ENCODE data around the gene RTBDN. TPM values are rescaled to one million over a fixed set of nuclear protein-coding genes. Genes with fewer than 3 reads are reported as not detected.

The RTBDN gene
- total and polyA plus RNA-seq, 3 experiments from 2014 or later = not detected

GRCh38 chr19:12838886-12839756 lies 4.7 kb upstream of the RTBDN start:
- Mint-ChIP-seq H3K36me3 (peaks cover 0 to 1% (median 0%) of the 10 kb centered on the region in 3 donors), H3K27me3 (peaks cover 73 to 79% of the 10 kb centered on the region in 2 donors), H3K27ac (peak overlapping the region in 6 of 8 donors; percentile 24 to 85 (median 58)), H3K9me3 (peaks cover 0 to 14% (median 2%) of the 10 kb centered on the region in 5 donors), H3K4me1 (peaks cover 28 to 45% (median 41%) of the 10 kb centered on the region in 3 donors), H3K4me3 (peak overlapping the region; percentile 57 to 87 (median 76))
- ChIA-PET CTCF (no interaction called here), POLR2A (no interaction called here)
- peaks cover 74% of the 10 kb centered on the region for H3K27me3 ChIP-seq (ENCODE audit: insufficient read depth, low read length, poor library complexity, severe bottlenecking)
- H3K36me3 ChIP-seq (ENCODE audit: insufficient read depth, low read length) = no peaks in the 10 kb centered on the region
- H3K4me3 ChIP-seq (ENCODE audit: low read length) = peak overlapping the region; percentile 14
- DNase-seq = peak in 3 of 5 donors; percentile 24 to 58 (median 25)
- H3K4me1 ChIP-seq (ENCODE audit: insufficient read depth, low read length) = peaks cover 24% of the 10 kb centered on the region
- H3K27ac ChIP-seq (ENCODE audit: low read depth, low read length) = no peak overlapping the region
- H3K9me3 ChIP-seq (ENCODE audit: low read length) = no peaks in the 10 kb centered on the region

GRCh38 chr19:12838182-12838885 lies 4.0 kb upstream of the RTBDN start, which contains the start of gene MAST1:
Gene MAST1, plus strand, starts transcription at chr19:12838515. Its CDS starts 58 bp downstream, at chr19:12838573.
- Mint-ChIP-seq H3K27me3 (peaks cover 71 to 73% of the 10 kb centered on the region in 2 donors), H3K27ac (peak within 1 kb of the TSS in 6 of 8 donors; percentile 24 to 85 (median 58)), H3K4me3 (peak within 1 kb of the TSS; percentile 57 to 87 (median 76)), H3K4me1 (peaks cover 29 to 46% (median 42%) of the 10 kb centered on the region in 3 donors), H3K9me3 (peaks cover 0 to 14% (median 2%) of the 10 kb centered on the region in 5 donors), H3K36me3 (peaks cover 0 to 1% (median 0%) of the 10 kb centered on the region in 3 donors)
- H3K4me1 ChIP-seq (ENCODE audit: insufficient read depth, low read length) = peaks cover 25% of the 10 kb centered on the region
- no peaks in the 10 kb centered on the region for H3K36me3 ChIP-seq (ENCODE audit: insufficient read depth, low read length)
- peaks cover 72% of the 10 kb centered on the region for H3K27me3 ChIP-seq (ENCODE audit: insufficient read depth, low read length, poor library complexity, severe bottlenecking)
- DNase-seq = peak; percentile 45 to 61 (median 50)
- no peak within 1 kb of the TSS for H3K27ac ChIP-seq (ENCODE audit: low read depth, low read length)
- peak within 1 kb of the TSS; percentile 14 for H3K4me3 ChIP-seq (ENCODE audit: low read length)
- ChIA-PET CTCF (no interaction called here), POLR2A (interaction anchor here (0.7 kb wide), 1 partner anchor 29 kb away, joined by 3 read pairs; no protein-coding TSS in a partner anchor)
- no peaks in the 10 kb centered on the region for H3K9me3 ChIP-seq (ENCODE audit: low read length)

- peaks cover 0 to 4% (median 0%) of the 10 kb centered on the region in 3 donors for H3K36me3 Mint-ChIP-seq
- ChIA-PET CTCF (interaction anchor here (1.2 kb wide), 2 partner anchors 10 to 71 kb away, joined by 4 read pairs; no protein-coding TSS in a partner anchor), POLR2A (no interaction called here)
- peak overlapping the region in 2 of 8 donors; percentile 41 to 51 for H3K27ac Mint-ChIP-seq
- H3K4me3 Mint-ChIP-seq = peak overlapping the region in 5 of 7 donors; percentile 5 to 73 (median 47)
- no peaks in the 10 kb centered on the region for H3K9me3 ChIP-seq (ENCODE audit: low read length)
- H3K27me3 Mint-ChIP-seq = peaks cover 76 to 78% of the 10 kb centered on the region in 2 donors
- no peak overlapping the region for H3K4me3 ChIP-seq (ENCODE audit: low read length)
- peaks cover 76% of the 10 kb centered on the region for H3K27me3 ChIP-seq (ENCODE audit: insufficient read depth, low read length, poor library complexity, severe bottlenecking)
- no peaks in the 10 kb centered on the region for H3K36me3 ChIP-seq (ENCODE audit: insufficient read depth, low read length)
- no peak for DNase-seq
- H3K27ac ChIP-seq (ENCODE audit: low read depth, low read length) = no peak overlapping the region
- H3K4me1 ChIP-seq (ENCODE audit: insufficient read depth, low read length) = peaks cover 36% of the 10 kb centered on the region
- peaks cover 0 to 14% (median 3%) of the 10 kb centered on the region in 5 donors for H3K9me3 Mint-ChIP-seq
- H3K4me1 Mint-ChIP-seq = peaks cover 35 to 55% (median 52%) of the 10 kb centered on the region in 3 donors
These were observed 2.8 kb upstream of the RTBDN start for GRCh38 chr19:12837225-12837624.

GRCh38 chr19:12836529-12836863 lies 2.1 kb upstream of the RTBDN start:
- POLR2A ChIA-PET = no interaction called here
- Mint-ChIP-seq H3K4me3 (peak overlapping the region in 3 of 7 donors; percentile 20 to 53 (median 38)), H3K4me1 (peaks cover 41 to 57% (median 54%) of the 10 kb centered on the region in 3 donors), H3K36me3 (peaks cover 0 to 3% (median 0%) of the 10 kb centered on the region in 3 donors), H3K27me3 (peaks cover 79 to 81% of the 10 kb centered on the region in 2 donors), H3K9me3 (peaks cover 0 to 14% (median 3%) of the 10 kb centered on the region in 5 donors), H3K27ac (no peak overlapping the region)
- H3K36me3 ChIP-seq (ENCODE audit: insufficient read depth, low read length) = no peaks in the 10 kb centered on the region
- peaks cover 76% of the 10 kb centered on the region for H3K27me3 ChIP-seq (ENCODE audit: insufficient read depth, low read length, poor library complexity, severe bottlenecking)
- no peak overlapping the region for H3K27ac ChIP-seq (ENCODE audit: low read depth, low read length)
- CTCF ChIA-PET = interaction anchor here (0.6 to 1.2 kb wide), 2 partner anchors 11 to 16 kb away, joined by 4 read pairs; no protein-coding TSS in a partner anchor
- no peak overlapping the region for H3K4me3 ChIP-seq (ENCODE audit: low read length)
- peaks cover 34% of the 10 kb centered on the region for H3K4me1 ChIP-seq (ENCODE audit: insufficient read depth, low read length)
- no peak for DNase-seq
- no peaks in the 10 kb centered on the region for H3K9me3 ChIP-seq (ENCODE audit: low read length)

- H3K36me3 Mint-ChIP-seq = peaks cover 0 to 3% (median 0%) of the 10 kb centered on the region in 3 donors
- H3K27me3 Mint-ChIP-seq = peaks cover 80 to 81% of the 10 kb centered on the region in 2 donors
- H3K9me3 ChIP-seq (ENCODE audit: low read length) = no peaks in the 10 kb centered on the region
- DNase-seq = no peak
- ChIA-PET CTCF (interaction anchor here (1.4 to 1.7 kb wide), 2 partner anchors 39 to 69 kb away, joined by 3 to 4 read pairs; no protein-coding TSS in a partner anchor), POLR2A (no interaction called here)
- peaks cover 0 to 12% (median 6%) of the 10 kb centered on the region in 5 donors for H3K9me3 Mint-ChIP-seq
- H3K4me3 ChIP-seq (ENCODE audit: low read length) = no peak overlapping the region
- peak overlapping the region in 3 of 7 donors; percentile 42 to 49 (median 47) for H3K4me3 Mint-ChIP-seq
- peak overlapping the region in 1 of 8 donors; percentile 65 for H3K27ac Mint-ChIP-seq
- H3K4me1 Mint-ChIP-seq = peaks cover 32 to 44% (median 43%) of the 10 kb centered on the region in 3 donors
- H3K4me1 ChIP-seq (ENCODE audit: insufficient read depth, low read length) = peaks cover 27% of the 10 kb centered on the region
- H3K27ac ChIP-seq (ENCODE audit: low read depth, low read length) = no peak overlapping the region
- no peaks in the 10 kb centered on the region for H3K36me3 ChIP-seq (ENCODE audit: insufficient read depth, low read length)
- peaks cover 76% of the 10 kb centered on the region for H3K27me3 ChIP-seq (ENCODE audit: insufficient read depth, low read length, poor library complexity, severe bottlenecking)
These were observed 788 bp upstream of the RTBDN start for GRCh38 chr19:12834976-12835757.

- H3K36me3 Mint-ChIP-seq = peaks cover 0 to 3% (median 0%) of the 10 kb centered on the region in 3 donors
- CTCF ChIA-PET = interaction anchor here (1.4 to 1.7 kb wide), 2 partner anchors 38 to 68 kb away, joined by 3 to 4 read pairs; no protein-coding TSS in a partner anchor
- Histone ChIP-seq H3K9me3 (ENCODE audit: low read length) (no peaks in the 10 kb centered on the region), H3K4me3 (ENCODE audit: low read length) (no peak overlapping the region), H3K27me3 (ENCODE audit: insufficient read depth, low read length, poor library complexity, severe bottlenecking) (peaks cover 73% of the 10 kb centered on the region), H3K36me3 (ENCODE audit: insufficient read depth, low read length) (no peaks in the 10 kb centered on the region), H3K27ac (ENCODE audit: low read depth, low read length) (no peak overlapping the region), H3K4me1 (ENCODE audit: insufficient read depth, low read length) (peaks cover 22% of the 10 kb centered on the region)
- H3K4me3 Mint-ChIP-seq = peak overlapping the region in 6 of 7 donors; percentile 38 to 64 (median 43)
- peaks cover 78% of the 10 kb centered on the region in 2 donors for H3K27me3 Mint-ChIP-seq
- peak overlapping the region in 2 of 8 donors; percentile 65 to 67 for H3K27ac Mint-ChIP-seq
- POLR2A ChIA-PET = no interaction called here
- H3K9me3 Mint-ChIP-seq = peaks cover 0 to 7% (median 6%) of the 10 kb centered on the region in 5 donors
- peak in 4 of 5 donors; percentile 21 to 60 (median 40) for DNase-seq
- H3K4me1 Mint-ChIP-seq = peaks cover 26 to 33% (median 32%) of the 10 kb centered on the region in 3 donors
These were observed 427 bp downstream of the RTBDN start for GRCh38 chr19:12833738-12834565.

Measured in CD8-positive, alpha-beta memory T cell (primary cell).